Daoy (cell line): ENCODE data around the gene SHD. TPM values are rescaled to one million over a fixed set of nuclear protein-coding genes. Genes with fewer than 3 reads are reported as not detected.
"Not testable (repeated sequence)": the region's sequence is repeated elsewhere in the genome, so short reads cannot be mapped to it uniquely, and the experiment has no call there.

Experiments
- DNase-seq: peaks from one replicate; pipeline ENCODE4 v3.0.0-alpha.2; 2015; ENCODE audit warnings: low read depth
- total RNA-seq: library from RNA; depleted of rRNA; stranded (reverse); fragments of >200 nt; shearing (Covaris generic); gene quantifications from 2 replicates; pipeline ENCODE4 v1.2.3, GENCODE V29; 2014

SHD gene
- total RNA-seq, 1 experiment from 2014 or later: not detected

DNA sequence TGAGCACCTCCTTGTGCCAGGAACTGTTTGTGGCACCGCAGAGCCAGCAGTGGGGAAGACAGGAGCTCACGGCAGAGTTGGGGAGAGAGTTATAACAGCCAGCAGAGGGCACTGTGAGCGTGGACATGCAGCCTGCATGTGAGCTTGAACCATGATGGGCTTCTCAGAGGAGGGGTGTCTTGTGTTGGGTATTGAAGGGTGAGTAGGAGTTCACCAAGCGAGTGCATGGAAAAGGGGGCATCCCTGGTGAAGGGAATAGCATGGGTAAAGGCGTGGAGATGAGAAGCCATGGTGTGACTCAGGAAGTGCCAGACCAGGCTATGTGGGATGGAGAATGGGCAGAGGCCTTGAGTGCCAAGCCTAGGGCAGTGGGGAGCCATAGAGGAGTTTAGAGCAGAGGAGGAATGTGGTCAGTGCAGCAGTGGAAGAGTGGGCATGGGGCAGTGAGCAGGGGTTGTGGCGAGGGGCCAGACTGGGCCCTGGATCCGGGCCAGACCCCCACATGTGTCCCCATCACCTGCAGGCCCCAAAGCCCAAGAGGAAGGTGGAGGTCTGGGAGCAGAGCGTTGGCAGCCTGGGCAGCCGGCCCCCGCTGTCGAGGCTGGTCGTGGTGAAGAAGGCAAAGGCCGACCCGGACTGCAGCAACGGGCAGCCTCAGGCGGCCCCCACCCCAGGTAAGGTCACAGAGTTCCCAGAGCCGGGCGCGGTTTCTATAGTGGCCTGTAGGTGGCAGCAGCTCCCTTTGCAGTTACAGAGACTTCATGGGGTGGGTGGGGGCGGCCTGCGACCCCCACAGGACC, 11.8 kb upstream of the SHD start:
- DNase-seq: peak; percentile 82

DNA sequence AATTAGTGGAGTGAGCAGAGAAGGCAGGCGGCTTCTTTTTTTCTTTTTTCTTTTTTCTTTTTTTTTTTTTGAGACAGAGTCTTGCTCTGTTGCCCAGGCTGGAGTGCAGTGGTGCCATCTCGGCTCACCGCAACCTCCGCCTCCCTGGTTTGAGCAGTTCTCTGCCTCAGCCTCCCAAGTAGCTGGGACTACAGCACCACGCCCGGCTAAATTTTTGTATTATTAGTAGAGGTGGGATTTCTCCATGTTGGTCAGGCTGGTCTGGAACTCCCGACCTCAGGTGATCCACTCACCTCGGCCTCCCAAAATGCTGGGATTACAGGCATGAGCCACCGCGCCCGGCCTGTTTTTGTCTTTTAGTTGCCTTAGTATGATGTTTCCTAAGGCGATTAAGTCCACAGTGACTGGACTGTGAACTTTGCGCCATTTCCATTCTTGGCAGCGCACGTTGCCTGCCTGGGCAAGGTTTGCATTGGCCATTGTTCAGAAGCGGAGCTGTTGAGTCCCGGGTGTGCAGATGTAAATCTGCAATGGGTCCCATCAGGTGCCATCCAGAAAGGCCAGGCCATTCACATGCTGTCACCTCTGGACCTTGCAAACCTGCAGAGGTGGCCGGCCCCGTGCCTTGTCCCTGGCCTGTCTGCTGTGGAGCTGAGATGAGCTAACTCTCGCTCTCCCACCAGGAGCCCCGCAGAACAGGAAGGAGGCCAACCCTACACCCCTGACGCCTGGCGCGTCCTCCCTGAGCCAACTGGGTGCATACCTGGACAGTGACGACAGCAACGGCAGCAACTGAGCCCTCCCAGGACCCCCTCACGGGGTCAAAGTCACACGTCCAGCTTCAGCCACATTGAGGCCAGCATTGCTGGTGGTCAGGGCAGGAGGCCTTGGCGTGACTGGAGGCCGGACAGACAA, 10.9 kb upstream of the SHD start:
- DNase-seq: no peak

DNA sequence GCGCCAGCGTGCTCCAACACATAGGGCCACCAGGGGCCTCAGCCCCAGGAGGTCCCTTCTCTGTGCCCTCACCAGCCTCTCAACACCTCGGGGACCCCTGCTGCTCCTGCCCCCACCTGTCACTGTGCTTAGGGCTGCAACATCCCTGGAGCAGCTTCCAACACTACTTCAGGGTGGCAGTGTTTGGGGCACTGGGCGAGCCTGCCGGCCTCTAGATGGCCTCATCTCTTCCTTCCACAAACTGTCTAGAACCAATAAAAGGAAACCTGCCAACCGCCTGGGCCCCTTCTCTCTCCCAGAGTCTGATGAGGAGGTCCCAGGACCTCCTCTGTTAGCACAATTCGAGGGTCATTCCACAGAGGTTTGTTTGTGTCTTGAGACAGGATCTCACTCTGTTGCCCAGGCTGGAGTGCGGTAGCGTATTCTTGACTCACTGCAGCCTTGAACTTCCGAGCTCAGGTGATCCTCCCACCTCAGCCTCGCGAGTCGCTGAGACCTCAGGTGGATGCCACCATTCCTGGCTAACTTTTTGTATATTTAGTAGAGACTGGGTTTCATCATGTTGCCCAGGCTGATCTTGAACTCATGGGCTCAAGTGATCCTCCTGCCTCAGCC, 10.1 kb upstream of the SHD start:
- DNase-seq: no peak

DNA sequence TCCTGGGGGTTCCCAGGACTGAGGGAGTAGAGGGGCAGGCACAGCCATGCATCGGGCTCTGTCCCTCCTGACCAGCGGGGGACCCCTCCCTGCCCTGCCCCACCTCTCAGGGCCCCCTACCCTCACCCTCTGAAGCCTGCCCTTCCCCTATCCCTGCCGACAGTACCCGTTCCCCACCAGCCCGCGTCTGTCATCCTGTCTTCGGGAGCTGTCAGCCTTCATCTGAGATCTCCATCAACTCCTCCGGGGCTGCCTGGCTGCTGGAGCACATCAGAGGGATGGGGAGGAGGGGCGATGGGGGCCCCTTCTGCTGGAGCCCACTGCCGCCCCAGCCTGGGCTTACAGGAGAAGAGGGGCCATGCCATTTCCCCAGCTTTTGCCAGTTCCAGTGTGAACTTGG, 6.2 kb upstream of the SHD start:
- no peak for DNase-seq

DNA sequence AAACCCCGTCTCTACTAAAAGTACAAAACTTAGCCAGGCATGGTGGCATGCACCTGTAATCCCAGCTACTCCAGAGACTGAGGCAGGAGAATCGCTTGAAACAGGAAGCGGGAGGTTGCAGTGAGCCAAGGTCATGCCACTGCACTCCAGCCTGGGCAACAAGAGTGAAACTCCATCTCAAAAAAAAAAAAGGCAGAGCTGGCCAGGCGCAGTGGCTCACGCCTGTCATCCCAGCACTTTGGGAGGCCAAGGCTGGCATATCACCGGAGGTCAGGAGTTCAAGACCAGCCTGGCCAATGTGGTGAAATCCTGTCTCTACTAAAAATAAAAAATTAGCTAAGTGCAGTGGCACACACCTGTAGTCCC, 4.8 kb upstream of the SHD start:
- DNase-seq: not testable (repeated sequence)

DNA sequence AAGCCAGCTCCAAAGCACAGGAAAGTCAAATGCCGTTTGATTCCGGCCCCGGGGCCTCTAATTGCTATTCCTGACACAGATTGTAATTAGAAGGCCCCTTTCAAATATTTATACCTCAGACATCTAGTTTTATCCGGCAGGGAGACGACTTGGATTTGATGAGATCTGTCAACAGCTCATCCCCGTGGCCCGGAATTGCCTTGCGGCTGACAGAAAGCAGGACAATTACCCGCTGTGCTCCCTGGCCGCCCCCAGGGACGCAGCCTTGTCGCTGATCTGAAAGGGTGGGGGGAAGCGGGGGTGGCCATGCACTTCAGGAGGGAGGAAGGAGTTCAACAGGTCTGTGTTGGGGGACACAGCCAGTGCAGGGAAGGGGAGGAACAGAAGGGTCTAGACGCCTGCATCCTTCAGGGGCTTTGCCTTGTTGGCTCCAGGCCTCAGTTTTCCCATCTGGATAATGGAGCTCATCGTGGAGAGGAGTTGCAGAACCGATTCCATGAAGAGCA, 1.8 kb upstream of the SHD start:
- no peak for DNase-seq

DNA sequence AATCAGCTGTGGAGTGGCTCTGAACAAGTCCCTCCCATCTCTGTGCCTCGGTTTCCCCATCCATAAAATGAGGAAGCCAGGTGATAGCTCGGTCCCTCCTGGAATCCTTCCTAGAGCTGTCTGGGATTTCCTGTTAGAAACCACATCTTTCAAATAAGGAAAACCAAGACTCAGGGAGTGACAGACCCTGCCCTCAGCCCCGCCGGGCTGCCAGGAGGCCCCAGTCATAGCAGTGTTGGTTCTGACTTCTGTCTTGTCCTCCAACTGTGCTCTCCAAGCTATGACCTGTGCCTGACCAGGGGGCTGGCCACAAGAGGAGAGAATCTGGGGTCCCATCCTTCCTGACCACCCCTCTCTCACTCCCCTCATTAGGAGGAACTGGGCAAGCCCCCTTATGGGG, 1.1 kb upstream of the SHD start:
- DNase-seq: no peak

GRCh38 chr19:4279267-4279529, 132 bp downstream of the SHD start:
- DNase-seq: no peak

GRCh38 chr19:4279530-4280422, 710 bp downstream of the SHD start:
- DNase-seq: no peak

DNA sequence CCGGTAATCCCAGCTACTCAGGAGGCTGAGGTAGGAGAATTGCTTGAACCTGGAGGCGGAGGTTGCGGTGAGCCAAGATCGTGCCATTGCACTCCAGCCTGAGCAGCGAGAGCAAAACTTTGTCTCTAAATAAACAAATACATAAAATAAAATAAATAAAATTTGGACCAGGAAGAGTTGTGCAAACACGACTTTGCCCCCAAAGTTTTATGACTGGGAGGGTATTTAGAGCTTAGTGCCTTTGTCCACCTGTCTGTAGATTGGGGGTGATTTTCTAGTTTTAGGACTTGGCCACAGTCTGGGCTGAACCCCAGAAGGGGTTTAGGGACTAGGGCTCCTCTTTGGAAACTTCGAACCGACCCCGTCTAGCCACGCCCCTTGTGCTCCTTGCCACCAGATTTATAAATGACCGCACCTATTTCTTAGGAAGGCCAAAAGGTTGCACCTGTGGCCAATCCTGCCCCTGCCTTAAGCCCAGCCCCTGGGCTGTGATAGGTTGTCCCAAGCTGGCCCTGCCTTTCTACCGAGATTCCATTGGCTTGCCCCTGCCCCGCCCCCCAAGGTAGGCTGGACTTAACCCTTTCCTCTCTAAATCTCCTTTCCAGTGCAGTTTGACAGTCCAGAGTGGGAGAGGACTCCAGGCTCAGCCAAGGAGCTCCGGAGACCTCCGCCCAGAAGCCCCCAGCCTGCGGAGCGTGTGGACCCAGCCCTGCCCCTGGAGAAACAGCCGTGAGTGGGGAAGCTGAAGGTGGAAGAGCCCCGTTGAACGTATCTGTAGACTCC, 5.3 kb downstream of the SHD start:
- peak; percentile 69 for DNase-seq

DNA sequence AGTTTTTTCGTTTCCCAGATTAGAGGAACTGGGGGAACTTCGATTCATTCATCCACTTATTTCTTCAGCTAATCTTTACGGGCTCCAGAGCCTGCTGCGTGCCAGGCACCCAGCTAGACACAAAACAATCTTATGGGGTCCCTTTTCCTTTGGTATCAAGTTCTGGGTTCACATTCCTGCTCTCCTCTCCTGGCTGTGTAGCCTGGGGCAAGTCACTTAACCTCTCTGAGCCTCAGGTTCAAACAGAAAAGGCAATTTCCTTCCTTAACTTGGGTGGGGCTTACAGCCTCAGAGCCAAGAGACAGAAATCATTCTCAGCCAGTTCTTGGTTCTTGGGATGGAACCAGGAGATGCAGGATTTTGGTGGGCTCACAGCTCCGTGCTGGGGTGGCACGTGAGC, 5.9 kb downstream of the SHD start:
- no peak for DNase-seq

GRCh38 chr19:4286141-4286540, 7.1 kb downstream of the SHD start:
- DNase-seq: not testable (repeated sequence)

GRCh38 chr19:4288091-4288777, 9.2 kb downstream of the SHD start:
- DNase-seq: peak; percentile 37

- no peak for DNase-seq
Measured at GRCh38 chr19:4291184-4291732, 12.2 kb downstream of the SHD start.

DNA sequence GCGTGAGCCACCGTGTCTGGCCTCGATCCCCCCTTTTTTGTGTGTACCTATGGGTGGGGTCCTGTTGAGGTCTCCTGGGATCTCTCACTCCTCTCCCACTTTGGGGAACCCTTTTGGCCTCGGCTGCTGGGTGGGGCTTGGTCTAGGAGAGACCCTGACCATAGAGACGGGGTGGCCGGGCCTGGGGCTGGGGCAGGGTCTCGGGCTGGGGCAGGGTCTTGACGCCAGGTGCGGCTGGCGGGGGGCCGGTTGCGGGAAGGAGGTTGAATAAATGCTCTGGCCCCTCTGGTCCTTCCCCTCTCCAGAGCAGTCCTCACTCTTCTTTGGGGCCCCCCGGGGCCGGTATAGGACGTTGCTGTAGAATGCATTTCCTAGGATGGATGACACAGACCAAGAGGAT, 13.4 kb downstream of the SHD start:
- no peak for DNase-seq

GRCh38 chr19:4294389-4294788, 15.3 kb downstream of the SHD start:
- DNase-seq: no peak

DNA sequence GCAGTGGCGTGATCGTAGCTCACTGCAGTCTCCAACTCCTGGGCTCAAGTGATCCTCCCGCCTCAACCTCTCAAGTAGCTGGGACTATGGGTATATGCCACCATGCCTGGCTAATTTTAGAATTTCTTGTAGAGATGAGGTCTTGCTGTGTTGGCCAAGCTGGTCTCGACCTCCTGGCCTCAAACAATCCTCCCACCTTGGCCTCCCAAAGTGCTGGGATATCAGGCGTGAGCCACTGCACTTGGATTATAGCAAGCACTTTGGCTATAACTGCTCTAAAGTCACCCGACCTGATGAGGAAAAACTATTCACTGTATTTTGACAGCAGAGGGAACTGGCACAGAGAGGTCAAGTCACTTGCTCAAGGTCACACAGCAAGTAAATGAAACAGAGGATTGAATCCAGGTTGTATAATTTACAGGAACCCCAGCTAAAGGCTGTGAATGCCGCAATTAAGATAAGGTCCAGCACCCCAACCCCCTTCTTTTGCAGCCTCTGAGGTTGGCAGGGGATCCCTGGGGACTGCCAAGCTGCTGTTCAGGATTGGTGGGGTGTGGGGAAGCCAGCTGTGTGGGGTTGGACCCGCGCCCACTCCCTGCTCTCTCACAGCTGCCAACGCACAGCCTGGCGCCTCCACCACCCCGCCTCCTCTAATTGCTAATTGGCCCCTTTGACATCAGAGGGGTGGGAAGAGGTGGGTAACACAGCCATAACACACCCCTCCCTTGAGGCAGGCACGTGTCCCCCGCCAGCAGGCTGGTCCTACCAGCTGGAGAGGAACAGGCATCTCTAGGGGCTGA, 17.1 kb downstream of the SHD start:
- DNase-seq: peak; percentile 55

GRCh38 chr19:4297901-4298809, 19.1 kb downstream of the SHD start:
- peak; percentile 40 for DNase-seq
